GM21786 (cell line): ENCODE measurements around the gene STRBP.

ENCODE experiments used
- ATAC-seq: cut with Tn5 transposase; IDR thresholded peaks from one replicate; pipeline ENCODE4 v1.9.1; 2021; ENCODE audit not compliant: unreplicated experiment

The STRBP gene

DNA sequence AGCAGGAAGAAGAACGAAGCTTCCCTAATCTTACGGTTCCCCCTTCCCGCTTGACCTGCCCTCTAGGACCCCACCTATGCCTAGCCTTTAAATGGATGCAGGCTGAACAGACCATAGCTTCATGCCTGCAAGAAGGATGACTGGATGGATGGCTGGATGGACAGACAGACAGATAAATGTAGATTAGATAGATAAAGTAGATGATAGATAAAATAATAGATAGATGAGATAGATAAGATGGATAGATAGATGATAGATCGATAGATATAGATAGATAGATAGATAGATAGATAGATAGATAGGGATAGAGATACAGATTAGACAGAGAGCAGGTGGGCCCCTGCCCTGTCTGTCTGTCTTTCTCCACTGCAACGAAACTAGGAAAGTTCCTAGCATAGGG lies 162.9 kb downstream of the STRBP start:
- no peak for ATAC-seq

DNA sequence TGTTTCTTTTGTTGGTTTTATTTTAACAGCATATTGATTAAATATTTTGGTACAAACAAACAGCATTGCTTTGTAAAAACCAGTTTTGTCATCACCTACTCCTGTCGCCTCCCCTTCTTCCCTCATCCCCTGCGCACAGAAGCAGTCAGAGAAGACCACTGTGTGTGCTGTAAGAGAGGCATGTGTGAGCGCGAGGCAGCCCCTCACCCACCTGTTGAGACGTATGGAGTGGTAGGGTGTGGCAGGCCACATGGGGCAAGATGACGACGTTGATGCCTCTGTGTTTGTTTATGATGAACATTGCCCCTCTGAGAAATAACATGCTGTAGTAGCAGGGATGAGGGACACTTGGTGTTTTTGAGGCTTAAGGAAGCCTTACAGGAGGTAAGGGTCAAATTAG lies 163.6 kb downstream of the STRBP start:
- ATAC-seq: no peak

DNA sequence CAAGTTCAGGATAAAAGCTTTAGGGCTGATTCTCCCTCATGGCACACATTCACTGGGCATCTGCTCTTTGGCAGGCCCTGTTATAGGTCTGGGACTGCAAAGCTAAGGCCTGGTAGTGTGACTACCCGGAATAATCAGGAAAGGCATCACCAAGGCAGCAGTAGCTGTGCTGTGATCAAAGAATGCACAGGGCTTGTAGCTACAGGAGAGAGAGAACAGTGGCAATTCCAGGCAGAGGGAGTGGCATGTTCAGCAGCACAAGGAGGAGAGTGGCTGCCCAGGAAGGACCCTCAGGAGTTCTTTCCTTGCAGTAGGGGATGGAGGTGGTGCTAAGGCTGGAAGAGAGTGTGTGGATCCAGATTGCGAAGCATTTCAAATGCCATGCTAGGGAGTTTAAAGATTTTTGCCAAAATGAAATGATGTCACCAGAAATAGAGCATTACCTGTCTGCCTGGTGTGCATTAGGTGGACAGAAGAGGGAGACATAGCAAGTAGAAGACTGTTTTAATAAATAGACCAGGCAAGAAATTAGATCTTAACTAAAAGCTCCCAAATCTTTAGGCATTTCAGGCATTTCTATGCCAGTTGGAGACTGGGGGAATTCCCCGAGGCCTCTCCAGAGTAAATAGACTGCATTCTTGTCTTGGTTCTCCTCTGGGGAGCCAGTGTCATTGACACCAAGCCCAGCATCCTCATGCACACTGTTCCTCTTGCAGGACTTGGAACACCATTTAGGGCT lies 165.8 kb downstream of the STRBP start:
- no peak for ATAC-seq

DNA sequence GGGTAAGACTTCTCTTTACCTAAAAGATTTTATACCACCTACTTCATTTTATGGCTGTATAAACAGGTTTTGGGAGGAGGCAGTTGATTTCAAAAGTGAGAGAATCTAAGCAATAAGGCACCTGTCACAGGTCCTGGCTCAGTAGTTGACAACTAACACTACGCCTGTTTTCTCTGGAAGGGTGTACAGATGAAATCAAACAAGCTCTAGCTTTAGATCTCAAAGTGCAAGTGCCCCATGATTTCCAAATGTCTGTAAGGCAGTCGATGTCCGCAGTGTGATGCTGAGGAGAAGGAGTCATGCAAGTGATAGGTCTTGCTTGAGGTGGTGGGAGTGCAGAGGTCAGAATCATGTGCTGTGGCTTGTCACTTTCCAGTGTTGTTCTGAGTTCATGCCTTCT lies 168.8 kb downstream of the STRBP start:
- ATAC-seq: no peak

DNA sequence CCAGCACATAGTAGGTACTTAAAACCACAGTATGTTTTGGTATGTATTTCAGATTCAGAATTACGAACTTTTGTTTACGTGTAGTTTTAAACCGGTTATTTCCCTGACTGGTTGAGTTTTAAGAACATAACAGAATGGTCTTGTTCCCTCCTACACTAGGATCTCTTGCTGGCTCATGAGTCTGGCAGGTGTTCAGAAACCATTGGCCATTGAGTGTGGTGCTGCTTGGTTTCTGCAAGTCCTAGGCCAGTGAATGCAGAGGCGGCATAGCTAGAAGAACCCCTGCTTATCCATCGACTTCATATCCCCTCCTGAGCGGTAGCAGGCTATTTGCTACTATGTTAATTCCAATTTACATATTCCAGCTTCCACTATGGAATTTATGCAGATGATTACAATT lies 169.3 kb downstream of the STRBP start:
- no peak for ATAC-seq

DNA sequence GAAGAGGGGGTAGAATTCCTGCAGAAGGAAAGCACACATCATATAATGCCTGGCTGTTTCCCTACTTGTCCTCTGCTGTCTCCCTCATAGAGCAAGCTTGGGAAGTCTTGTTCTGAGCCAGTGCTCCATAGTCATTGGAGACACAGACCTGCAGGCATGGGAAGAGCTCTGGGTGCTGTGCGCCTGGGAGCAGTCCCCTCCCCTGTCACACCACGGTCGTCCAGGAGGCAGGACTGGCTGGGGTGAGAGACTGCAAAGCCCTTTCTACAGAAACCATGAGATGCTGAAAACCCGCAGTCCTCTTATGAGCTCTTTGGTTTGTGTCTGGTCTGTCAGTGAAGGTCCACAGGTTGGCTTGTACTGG lies 170.3 kb downstream of the STRBP start:
- ATAC-seq: no peak

DNA sequence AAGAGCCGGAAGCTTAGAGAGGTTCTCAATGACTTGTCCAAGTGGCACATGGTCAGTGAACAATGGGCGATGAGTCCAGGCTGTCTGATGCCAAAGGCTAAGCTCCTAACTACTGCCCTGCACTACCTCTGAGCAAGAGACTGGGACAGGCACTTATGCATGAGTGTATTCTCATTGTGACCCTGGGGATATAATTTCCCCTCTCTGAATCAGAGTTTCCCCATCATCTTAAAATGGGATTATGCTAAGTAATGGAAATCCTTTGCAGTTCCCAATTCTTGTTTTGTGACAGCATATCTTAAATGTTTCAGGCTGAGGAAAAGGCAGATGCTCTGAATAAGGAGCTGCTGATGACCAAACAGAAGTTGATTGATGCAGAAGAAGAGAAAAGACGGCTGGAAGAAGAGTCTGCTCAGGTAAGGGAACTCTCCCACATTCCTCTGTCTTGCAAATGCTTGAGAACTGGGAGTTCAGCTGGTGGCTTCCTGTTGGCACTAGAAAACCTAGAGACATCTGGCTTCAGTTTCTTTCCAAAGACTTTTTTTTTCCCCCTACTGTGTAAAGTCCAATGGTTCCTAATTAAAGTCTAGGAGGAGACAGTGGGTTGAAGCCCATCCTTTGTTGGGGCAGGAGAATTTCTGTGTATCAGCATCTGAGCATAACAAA lies 170.8 kb downstream of the STRBP start:
- no peak for ATAC-seq

DNA sequence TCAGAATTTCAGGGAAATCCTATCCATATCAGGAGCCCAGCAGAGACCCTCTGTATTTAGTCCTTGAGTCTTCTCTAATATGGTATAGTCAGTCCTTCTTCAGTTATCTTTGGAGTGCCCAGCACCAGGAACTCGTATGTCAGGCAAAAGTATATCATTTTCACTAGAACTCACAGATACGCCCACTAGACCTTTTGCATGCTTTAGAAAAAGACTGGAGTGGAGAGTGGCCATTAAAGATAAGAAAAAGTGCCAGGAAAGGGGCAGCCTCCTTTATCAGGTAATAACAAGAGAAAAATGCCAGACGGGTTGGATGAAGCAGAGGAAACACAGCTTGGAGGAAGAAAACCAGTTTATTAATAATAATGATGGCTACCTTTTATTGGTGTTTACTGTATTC lies 171.4 kb downstream of the STRBP start:
- no peak for ATAC-seq

DNA sequence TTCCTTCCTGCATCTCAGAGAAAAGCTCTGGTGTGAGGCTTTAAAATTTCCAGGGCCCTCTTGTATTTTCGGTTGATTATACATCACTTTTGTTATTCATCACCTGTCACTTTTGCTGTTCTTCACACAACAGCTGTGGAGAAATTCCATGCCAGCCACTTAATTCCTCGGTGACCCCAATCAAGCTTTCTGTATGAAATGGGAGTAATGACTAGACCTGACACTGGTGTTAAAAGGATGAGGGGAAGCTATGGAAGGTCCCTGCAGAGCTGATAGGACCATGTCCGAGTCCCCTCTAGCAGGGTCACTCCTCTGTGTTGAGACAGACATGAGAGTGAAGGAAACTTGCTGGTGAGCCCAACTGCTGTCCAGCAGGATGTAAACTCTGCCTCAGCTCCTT lies 175.2 kb downstream of the STRBP start:
- no peak for ATAC-seq

DNA sequence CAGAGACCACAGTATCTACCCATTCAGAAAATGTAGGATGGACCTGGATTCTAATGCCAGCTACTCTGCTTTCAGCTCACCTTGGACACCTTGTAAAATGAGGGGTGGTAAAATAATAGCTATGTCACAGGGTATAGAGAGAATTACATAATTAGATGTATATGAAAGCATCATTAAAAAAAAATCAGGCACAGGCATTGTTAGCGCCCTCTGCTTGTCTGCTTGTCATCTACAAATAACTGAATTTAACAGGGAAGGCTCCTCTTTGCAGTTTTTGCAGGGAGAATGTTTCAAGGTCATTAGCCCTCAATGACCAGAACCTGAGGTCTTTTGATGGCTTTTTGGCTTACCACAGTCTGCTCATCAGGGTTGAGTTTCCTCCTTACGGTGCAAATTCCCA lies 176.9 kb downstream of the STRBP start:
- ATAC-seq: no peak

DNA sequence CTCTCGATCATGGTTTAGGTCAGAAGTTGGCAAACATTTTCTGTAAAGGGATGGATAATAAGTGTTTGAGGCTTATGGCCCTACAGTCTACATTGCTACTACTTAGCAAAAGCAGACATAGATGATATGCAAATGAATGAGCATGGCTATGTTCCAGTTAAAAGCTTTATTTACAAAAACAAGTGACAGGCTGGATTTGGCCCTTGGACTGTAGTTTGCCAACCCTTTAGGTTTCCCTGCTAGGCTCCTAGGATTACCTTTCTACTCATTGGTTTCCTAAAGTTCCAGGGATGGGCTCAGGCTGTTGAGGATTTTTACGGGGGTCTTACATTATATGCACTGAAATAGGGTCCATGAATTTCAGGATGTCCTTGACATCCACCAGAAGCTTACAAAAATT lies 177.4 kb downstream of the STRBP start:
- ATAC-seq: no peak

DNA sequence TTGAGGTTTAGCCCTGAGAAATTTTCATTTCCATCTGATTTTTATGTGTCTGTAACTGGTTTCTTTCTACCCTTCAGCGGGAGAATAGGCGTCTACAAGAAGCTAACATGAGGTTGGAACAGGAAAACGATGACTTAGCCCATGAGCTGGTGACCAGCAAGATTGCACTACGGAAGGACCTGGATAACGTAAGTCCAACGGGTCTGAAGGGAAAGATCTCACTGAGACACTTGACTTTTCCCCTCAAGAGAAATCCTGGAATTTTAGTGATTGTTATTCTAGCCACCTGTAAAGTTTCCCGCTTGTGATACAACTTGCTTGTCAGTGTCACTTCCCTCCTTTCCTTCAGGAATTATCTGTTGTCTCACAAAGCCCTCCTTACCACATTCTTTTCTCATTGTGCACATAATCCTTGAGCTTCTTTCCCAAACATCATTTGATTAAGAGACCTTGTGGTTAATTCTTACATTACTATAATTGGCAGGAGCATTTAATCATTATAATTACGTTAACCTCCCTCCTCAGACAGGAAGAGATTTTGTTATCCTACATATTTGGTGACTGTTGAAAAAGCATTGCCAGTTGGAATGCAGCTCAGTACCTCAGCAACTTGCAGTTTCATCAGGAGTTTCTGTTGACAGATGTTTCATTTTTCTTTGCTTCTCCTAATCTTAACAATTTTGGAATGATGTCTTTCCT lies 178.0 kb downstream of the STRBP start:
- ATAC-seq: no peak

DNA sequence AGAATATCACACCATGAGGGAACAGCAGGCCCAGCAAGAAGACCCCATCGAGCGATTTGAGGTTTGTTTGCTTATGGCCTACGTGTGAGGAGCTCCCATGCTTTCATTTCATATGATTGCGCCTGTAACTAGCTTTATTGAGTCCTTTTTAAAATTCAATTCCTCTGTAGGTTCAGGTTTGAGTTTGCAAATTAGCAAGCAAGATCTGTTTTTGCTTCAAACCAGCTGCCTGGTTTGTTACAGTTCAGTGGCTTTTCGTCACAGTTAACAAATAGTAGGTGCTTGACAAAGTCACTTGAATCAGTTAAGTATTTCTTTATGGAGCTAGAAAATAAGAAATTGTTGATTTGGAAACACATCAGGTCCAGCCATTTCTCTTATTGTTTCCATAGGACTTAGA lies 178.6 kb downstream of the STRBP start:
- ATAC-seq: no peak

DNA sequence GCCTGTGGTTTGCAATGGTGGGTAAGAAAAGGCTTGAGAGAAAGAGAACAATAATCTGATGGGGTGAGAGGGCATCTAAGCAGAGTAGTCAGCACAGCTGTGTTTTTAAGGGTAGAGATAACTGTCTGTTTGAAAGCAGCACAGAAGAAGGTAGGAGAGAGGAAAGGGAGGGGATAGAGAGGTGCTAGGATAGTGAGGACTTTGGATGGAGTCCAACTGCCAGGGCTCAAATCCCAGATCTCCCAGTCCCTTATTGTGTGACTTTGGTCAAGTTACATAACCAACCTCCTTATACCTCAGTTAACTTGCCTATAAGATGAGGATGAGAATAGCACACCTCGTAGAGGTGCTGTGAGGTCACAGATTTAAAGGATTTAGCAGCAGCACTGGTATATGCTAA lies 179.3 kb downstream of the STRBP start:
- ATAC-seq: no peak

DNA sequence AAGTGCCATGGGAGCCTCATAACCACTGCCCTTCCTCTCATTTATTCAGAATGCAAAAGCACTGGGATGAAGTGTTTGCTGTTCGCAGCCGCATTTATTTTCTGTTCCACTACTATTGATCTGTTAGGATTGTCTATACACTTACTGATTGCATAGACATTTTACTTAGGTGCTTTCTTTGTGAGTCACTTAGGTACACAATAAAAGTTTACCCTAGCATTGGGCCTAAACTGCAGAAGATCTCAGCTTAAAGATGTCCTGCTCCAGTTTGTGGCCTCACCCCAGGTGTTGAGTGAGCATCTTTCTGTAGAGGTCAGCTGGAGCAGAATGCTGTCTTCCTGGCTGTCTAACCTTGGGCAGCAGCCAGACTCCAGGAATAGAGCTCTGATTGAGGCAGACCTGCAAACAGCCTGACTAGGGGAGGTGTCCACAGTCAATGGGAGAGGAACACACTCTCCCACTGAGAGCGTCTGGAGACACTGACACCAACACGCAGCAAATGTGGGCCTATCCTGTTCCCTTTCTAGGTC lies 181.0 kb downstream of the STRBP start:
- no peak for ATAC-seq

DNA sequence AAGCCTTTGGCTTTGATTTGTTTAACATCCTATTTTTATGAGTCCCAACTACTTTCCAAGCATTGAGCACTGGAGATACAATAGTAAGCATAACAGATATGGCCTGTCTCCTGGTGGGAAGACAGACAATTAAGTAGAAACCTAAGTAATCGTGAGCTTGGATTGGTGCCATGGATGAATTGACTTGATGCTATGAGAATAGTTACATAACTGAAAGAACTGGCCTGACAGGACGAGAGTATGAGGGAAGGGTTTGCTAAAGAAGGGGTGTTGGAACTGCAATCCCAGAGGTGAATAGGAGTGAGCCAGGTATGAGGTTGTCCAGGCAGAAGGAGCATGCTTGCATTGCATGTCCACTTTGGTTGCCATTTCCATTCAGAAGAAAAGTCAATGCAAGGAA lies 182.5 kb downstream of the STRBP start:
- no peak for ATAC-seq

DNA sequence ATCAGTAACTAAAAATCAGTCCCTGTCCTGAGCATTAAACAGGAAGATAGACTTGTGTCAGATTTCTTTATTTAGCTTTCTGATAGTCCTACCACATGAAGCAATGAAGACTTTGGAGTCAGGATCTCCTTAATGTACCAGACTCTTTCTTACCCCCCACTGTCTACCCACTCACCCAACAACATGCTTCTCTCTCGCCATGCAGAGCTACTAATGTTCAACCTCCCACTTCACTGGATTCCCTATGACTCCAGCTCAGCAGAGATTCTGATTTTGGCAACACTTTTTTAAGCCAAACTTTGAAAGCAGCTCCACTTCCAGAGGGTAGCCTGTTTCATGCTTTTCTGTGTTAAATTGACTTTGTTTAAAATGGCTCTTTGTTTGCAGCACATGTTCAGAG lies 184.1 kb downstream of the STRBP start:
- no peak for ATAC-seq

DNA sequence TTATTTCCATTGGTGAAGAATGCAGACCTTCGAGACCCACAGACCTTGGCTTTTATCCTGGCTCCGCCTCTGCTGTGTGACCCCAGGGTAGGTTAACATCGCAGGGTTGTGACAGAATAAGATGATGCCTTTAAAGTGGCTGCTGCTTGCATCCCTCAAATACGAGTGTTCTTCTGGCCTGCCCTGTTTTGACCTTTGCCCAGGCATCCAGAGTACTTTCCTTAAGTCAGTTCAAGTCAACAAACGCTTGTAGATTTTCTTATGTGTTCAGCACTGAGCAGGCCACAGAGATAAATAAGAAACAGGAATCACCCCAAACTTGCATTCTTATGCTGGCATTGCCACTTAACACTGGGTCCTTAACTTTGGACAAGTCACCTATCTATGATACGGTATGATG lies 184.7 kb downstream of the STRBP start:
- no peak for ATAC-seq

DNA sequence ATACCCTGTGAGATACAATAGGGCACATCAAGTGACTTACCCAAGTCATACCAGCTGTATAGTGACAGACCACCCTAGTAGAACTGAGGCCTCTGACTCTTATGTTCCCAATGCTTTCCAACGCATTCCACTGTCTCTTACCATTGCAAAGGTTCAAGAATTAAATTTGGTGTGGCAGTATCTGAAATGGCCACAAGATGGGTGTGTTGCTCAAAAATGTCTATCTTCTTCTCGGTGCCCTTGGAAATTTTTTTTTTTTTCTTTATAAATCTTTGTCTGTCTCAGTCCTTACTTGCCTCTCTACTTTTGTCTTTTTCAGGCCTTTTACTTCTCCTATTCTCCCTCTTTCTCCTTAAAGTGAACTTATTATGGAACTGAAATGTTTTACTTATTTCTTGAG lies 186.6 kb downstream of the STRBP start:
- no peak for ATAC-seq

DNA sequence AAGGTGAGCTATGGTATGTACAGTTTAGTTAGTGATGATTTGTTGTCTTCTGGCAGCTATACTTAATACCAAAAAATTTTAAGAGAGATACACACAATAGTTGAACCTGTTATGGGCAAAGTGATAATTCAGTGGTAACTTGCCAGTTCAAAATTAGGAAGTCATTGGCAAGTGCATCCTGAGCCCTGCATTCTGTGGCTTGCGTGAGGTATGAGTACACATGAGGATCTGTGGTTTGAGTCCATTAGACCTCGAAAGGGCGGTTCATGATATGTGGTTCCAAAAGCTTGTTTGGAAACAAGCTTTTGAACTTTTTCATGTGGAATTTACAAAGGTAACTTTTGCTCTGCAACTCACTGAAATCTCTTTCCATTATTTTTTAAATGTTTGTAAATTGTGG lies 187.9 kb downstream of the STRBP start:
- no peak for ATAC-seq

DNA sequence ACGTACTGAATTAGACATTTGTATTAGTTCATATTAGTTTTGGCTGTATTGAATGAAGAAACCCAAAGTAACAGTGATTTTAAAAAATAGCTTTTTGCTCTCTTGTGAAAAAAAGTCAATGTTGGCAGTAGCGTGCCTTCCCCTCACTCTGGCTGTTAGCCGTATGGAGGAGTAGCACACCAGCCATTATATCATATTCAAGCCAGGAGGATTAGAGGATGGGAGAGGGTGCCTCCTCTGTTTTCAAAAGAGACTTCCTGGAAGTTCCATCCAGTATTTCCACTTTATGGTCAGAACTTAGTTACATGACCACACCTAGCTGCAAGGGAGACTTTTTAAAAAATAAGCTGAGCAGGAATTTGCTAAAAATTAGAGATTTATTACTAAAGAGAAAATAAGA lies 193.8 kb downstream of the STRBP start:
- no peak for ATAC-seq

DNA sequence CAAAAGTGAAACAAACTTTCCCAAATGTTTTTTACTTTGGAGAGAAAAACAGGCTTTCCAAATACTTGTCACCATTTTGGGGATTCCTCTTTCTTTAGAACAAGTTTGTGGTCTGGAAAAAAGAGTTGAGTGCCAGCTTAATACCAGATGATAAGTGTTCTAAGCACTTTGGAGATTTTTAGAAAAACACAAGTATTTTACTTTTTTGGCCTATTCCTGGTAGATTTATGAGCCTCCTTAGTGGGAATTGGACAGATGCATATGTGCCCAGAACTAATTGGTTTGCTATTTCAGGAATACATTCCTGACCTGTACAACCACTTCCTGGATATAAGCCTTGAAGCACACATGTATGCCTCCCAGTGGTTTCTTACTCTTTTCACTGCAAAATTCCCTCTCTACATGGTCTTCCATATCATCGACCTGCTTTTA lies 194.4 kb downstream of the STRBP start:
- ATAC-seq: no peak
